ENCODE results near the gene SDK2. TPM values are rescaled to one million over a fixed set of nuclear protein-coding genes. Genes with fewer than 3 reads are reported as not detected.

Gene SDK2
- total RNA-seq, 1 experiment from 2014 or later: not detected

DNA sequence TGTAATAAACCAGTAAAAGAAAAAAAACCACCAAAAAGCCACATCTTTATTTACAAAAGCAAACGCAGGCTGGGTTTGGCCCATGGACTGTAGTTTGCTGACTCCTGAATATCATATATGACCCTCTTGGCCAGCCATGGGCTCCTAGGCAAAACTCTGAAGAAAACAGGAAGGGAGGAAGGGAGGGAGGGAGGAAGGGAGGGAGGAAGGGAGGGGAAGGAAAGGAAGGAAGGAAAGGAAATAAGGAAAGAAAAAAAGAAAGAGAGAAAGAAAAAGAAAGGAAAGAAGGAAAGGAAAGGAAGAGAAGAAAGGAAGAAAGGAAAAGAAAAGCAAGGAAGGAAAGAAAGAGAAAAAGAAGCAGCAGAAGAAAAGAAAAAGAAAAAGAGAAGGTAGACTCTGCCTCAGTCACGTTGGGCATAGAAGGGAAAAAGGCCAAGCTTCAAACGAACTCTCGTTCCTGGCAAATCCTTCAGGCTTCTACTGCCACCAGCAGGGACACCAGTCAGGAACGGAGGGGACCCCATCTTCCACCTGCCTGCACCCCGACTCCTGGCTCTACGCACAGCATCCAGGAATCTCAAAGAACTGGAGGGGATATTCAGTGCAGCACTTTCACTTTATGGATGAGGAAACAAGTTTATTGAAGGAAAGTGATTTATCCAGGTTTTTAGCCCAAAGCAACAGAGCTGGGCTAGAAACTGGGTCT, 354.5 kb downstream of the SDK2 start:
- Histone ChIP-seq H3K36me3 (ENCODE audit: insufficient read depth, low read length) (no peaks in the 10 kb centered on the region), H3K79me2 (ENCODE audit: low read length) (no peaks in the 10 kb centered on the region), H3K27ac (ENCODE audit: low read length) (no peak overlapping the region), H4K20me1 (ENCODE audit: insufficient read depth, low read depth, low read length) (no peaks in the 10 kb centered on the region), H3K4me3 (ENCODE audit: low read length) (no peak overlapping the region), H3K9ac (ENCODE audit: low read length) (no peak overlapping the region), H3K4me1 (ENCODE audit: low read length) (peaks cover 4% of the 10 kb centered on the region; the same call in 1 of the 2 replicates), H3K27me3 (ENCODE audit: low read length) (no peaks in the 10 kb centered on the region), H3K9me2 (replicated peaks; ENCODE audit: insufficient read depth, low read length) (no peaks in the 10 kb centered on the region), H2AFZ (ENCODE audit: low read length) (no peak overlapping the region), H3K4me2 (ENCODE audit: low read depth, low read length, poor library complexity, severe bottlenecking) (no peak overlapping the region), H3K9me3 (ENCODE audit: low read length) (no peaks in the 10 kb centered on the region)
- DNase-seq: no peak

DNA sequence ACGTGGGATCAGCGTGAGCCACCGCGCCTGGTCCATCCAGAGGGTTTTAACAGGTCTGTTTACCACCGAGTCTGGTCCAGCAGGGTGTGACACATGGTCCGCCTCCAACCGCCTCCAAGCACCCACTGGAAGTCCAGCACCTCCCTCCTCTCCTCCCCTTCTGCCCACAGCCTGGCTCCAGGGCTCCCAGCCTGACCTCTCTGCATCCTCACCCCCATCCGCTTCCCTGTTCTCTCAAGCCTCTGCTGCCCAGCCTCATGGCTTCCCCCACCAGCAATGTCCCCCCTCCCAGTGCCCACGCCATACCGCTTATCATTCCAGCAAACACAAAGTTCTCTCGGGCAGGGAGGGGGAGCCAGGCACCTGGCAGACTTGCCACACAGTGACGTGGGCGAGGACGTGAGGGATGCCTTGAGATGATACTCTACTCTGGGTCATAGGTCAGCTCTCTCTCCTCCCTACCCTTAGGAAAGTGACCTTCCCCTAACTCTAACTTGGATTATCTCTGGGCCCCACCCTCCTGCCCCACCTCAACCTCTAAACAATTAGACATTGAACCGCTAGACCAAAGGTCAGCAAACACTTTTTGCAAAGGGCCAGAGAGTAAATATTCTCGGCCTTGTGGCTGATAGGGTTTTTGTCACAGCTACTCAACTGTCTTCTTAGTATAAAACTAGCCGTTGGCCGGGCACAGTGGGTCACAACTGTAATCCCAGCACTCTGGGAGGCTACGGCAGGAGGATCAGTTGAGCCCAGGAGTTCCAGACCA, 355.5 kb downstream of the SDK2 start:
- Histone ChIP-seq H3K9me3 (ENCODE audit: low read length) (no peaks in the 10 kb centered on the region), H3K27ac (ENCODE audit: low read length) (no peak overlapping the region), H3K4me2 (ENCODE audit: low read depth, low read length, poor library complexity, severe bottlenecking) (no peak overlapping the region), H3K4me1 (ENCODE audit: low read length) (peaks cover 7% of the 10 kb centered on the region), H3K9ac (ENCODE audit: low read length) (no peak overlapping the region), H3K36me3 (ENCODE audit: insufficient read depth, low read length) (no peaks in the 10 kb centered on the region), H2AFZ (ENCODE audit: low read length) (no peak overlapping the region), H3K9me2 (replicated peaks; ENCODE audit: insufficient read depth, low read length) (no peaks in the 10 kb centered on the region), H3K79me2 (ENCODE audit: low read length) (no peaks in the 10 kb centered on the region), H3K27me3 (ENCODE audit: low read length) (no peaks in the 10 kb centered on the region), H4K20me1 (ENCODE audit: insufficient read depth, low read depth, low read length) (no peaks in the 10 kb centered on the region), H3K4me3 (ENCODE audit: low read length) (no peak overlapping the region)
- no peak for DNase-seq

DNA sequence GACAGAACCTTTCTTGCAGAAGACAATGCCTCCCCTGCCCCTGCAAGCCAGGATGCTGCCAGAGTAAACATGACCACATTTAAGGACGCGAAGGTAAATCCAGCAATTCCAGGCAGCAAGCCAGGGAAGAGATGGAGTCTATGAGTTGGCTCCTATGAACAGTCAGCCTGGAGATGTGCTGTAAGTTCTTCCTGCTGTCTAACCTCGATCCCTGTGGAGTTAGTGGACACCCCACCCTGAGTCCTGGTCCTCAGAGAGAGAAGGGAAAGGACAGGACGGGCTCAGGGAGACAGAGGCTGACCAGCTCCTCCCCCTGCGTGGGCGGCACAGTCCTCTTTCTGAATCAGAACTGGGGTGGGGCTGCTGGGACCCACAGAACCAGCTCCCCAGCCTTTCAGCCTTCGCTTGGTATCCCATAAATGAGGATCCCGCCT, 357.4 kb downstream of the SDK2 start:
- H3K27ac ChIP-seq (ENCODE audit: low read length): no peak overlapping the region
- H3K4me1 ChIP-seq (ENCODE audit: low read length): peaks cover 16% of the 10 kb centered on the region
- H3K79me2 ChIP-seq (ENCODE audit: low read length): no peaks in the 10 kb centered on the region
- no peak for DNase-seq
- H4K20me1 ChIP-seq (ENCODE audit: insufficient read depth, low read depth, low read length): no peaks in the 10 kb centered on the region
- no peak overlapping the region for H2AFZ ChIP-seq (ENCODE audit: low read length)
- H3K27me3 ChIP-seq (ENCODE audit: low read length): no peaks in the 10 kb centered on the region
- H3K4me3 ChIP-seq (ENCODE audit: low read length): no peak overlapping the region
- no peaks in the 10 kb centered on the region for H3K9me3 ChIP-seq (ENCODE audit: low read length)
- no peak overlapping the region for H3K4me2 ChIP-seq (ENCODE audit: low read depth, low read length, poor library complexity, severe bottlenecking)
- no peak overlapping the region for H3K9ac ChIP-seq (ENCODE audit: low read length)
- no peaks in the 10 kb centered on the region for H3K36me3 ChIP-seq (ENCODE audit: insufficient read depth, low read length)
- H3K9me2 ChIP-seq (replicated peaks; ENCODE audit: insufficient read depth, low read length): no peaks in the 10 kb centered on the region

DNA sequence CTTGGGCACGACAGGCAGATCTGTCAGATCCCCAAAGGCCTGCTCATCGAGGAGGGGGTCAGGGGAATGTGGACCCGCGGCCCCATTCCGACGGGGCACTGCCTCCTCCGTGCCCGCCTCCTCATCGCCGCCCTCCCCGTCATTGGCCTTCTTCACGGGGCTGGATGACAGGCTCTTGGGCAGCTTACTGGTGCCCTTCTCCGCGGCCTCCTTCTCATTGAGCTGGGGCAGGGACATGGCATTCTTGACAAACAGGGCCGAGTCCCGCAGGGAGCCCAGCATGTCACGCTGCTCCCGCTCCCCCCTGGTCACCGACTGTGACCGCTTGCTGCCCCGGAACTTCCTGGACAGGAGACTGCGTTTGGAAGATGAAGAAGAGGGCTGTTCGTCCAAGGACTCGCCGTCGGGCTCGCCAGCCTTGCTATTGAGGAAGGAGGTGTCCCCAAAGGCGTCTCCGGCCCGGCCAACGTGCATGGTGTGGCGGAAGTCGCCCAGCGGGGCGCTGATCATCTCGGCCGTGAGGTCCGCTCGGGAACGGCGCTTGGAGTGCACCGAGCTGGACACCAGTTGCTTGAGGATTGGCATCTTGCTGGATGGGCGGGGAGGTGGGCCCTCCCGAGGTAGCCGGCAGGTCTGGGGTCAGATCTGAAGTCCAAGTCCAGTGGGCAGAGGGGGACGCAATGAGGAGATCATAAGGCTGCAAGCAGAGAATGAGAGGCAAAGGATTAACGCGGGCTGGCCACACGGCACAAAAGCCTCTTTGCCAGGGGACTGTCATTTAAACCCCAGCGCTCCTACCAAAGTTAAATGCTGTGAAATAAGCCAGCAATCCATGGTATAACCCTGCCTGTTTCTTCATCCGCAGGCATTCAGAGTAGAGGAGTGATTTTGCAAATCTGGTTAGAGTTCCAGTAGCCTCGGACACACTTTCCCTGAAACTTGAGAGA, 358.1 kb downstream of the SDK2 start:
- no peak overlapping the region for H3K27ac ChIP-seq (ENCODE audit: low read length)
- no peak overlapping the region for H2AFZ ChIP-seq (ENCODE audit: low read length)
- H3K9me3 ChIP-seq (ENCODE audit: low read length): no peaks in the 10 kb centered on the region
- peaks cover 18% of the 10 kb centered on the region for H3K4me1 ChIP-seq (ENCODE audit: low read length)
- no peak for DNase-seq
- H3K9ac ChIP-seq (ENCODE audit: low read length): no peak overlapping the region
- H3K4me3 ChIP-seq (ENCODE audit: low read length): no peak overlapping the region
- H3K27me3 ChIP-seq (ENCODE audit: low read length): no peaks in the 10 kb centered on the region
- no peaks in the 10 kb centered on the region for H4K20me1 ChIP-seq (ENCODE audit: insufficient read depth, low read depth, low read length)
- no peaks in the 10 kb centered on the region for H3K36me3 ChIP-seq (ENCODE audit: insufficient read depth, low read length)
- no peaks in the 10 kb centered on the region for H3K9me2 ChIP-seq (replicated peaks; ENCODE audit: insufficient read depth, low read length)
- no peak overlapping the region for H3K4me2 ChIP-seq (ENCODE audit: low read depth, low read length, poor library complexity, severe bottlenecking)
- H3K79me2 ChIP-seq (ENCODE audit: low read length): no peaks in the 10 kb centered on the region

DNA sequence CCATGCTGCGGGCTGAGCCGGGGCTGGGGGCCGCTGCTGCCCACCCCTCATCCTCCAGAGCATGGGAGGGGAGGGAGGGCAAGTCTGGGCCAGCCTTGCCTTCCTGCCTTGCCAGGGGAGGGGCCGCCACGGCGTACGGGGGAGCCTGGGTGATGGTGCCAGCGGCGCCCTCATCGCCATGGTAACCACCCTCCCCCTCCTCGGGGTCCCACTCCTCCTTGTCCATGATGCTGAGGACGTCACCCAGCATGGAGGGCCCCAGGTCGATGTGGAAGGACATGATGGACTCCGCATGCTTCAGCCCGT, 358.7 kb downstream of the SDK2 start:
- Histone ChIP-seq H4K20me1 (ENCODE audit: insufficient read depth, low read depth, low read length) (no peaks in the 10 kb centered on the region), H3K79me2 (ENCODE audit: low read length) (no peaks in the 10 kb centered on the region), H3K27me3 (ENCODE audit: low read length) (no peaks in the 10 kb centered on the region), H3K9ac (ENCODE audit: low read length) (no peak overlapping the region), H3K9me2 (replicated peaks; ENCODE audit: insufficient read depth, low read length) (no peaks in the 10 kb centered on the region), H3K36me3 (ENCODE audit: insufficient read depth, low read length) (no peaks in the 10 kb centered on the region), H3K4me1 (ENCODE audit: low read length) (peaks cover 16% of the 10 kb centered on the region), H3K4me3 (ENCODE audit: low read length) (no peak overlapping the region), H3K27ac (ENCODE audit: low read length) (no peak overlapping the region), H2AFZ (ENCODE audit: low read length) (no peak overlapping the region), H3K4me2 (ENCODE audit: low read depth, low read length, poor library complexity, severe bottlenecking) (no peak overlapping the region), H3K9me3 (ENCODE audit: low read length) (no peaks in the 10 kb centered on the region)
- no peak for DNase-seq

GRCh38 chr17:73284906-73285602, 359.2 kb downstream of the SDK2 start:
- H3K4me3 ChIP-seq (ENCODE audit: low read length): no peak overlapping the region
- H3K9me3 ChIP-seq (ENCODE audit: low read length): no peaks in the 10 kb centered on the region
- H3K27ac ChIP-seq (ENCODE audit: low read length): no peak overlapping the region
- H3K9me2 ChIP-seq (replicated peaks; ENCODE audit: insufficient read depth, low read length): no peaks in the 10 kb centered on the region
- DNase-seq: no peak
- no peaks in the 10 kb centered on the region for H3K27me3 ChIP-seq (ENCODE audit: low read length)
- no peaks in the 10 kb centered on the region for H3K79me2 ChIP-seq (ENCODE audit: low read length)
- H3K9ac ChIP-seq (ENCODE audit: low read length): no peak overlapping the region
- no peak overlapping the region for H2AFZ ChIP-seq (ENCODE audit: low read length)
- no peaks in the 10 kb centered on the region for H3K36me3 ChIP-seq (ENCODE audit: insufficient read depth, low read length)
- H3K4me1 ChIP-seq (ENCODE audit: low read length): peaks cover 16% of the 10 kb centered on the region
- no peak overlapping the region for H3K4me2 ChIP-seq (ENCODE audit: low read depth, low read length, poor library complexity, severe bottlenecking)
- H4K20me1 ChIP-seq (ENCODE audit: insufficient read depth, low read depth, low read length): no peaks in the 10 kb centered on the region

Data from Karpas-422 (cell line).